ENCODE results near the gene EXOC2.

DNA sequence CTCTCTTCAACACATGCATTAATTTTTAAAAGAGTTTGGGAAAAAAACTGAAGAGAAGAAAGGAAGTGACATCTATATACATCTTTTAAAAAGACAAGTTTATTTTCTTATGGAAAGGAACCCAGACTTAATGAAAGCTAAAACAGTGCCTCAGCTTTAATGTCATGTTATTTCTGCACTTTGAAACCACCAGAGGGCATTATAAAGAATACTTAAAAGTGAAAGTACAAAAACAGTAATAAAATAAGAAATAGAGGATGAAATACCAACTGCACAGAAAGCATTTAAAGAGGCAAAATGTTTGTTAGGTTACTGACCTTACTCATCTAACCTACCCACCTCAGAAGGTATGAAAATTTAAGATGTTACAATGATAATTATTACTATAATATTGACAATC, 134.8 kb downstream of the EXOC2 start:
- TF ChIP-seq, protein P1, sequence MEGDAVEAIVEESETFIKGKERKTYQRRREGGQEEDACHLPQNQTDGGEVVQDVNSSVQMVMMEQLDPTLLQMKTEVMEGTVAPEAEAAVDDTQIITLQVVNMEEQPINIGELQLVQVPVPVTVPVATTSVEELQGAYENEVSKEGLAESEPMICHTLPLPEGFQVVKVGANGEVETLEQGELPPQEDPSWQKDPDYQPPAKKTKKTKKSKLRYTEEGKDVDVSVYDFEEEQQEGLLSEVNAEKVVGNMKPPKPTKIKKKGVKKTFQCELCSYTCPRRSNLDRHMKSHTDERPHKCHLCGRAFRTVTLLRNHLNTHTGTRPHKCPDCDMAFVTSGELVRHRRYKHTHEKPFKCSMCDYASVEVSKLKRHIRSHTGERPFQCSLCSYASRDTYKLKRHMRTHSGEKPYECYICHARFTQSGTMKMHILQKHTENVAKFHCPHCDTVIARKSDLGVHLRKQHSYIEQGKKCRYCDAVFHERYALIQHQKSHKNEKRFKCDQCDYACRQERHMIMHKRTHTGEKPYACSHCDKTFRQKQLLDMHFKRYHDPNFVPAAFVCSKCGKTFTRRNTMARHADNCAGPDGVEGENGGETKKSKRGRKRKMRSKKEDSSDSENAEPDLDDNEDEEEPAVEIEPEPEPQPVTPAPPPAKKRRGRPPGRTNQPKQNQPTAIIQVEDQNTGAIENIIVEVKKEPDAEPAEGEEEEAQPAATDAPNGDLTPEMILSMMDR (IDR thresholded peaks at IDR 0.05): no peak
- TF ChIP-seq POLR2A (IDR thresholded peaks at IDR 0.05): no peak
